IMR-90 (cell line): ENCODE results near the gene HAAO. TPM values are rescaled to one million over a fixed set of nuclear protein-coding genes. Genes with fewer than 3 reads are reported as not detected.

Experiments
- ATAC-seq: fragments of 200-7000 bp; cut with Tn5 transposase; 2 replicates; pipeline ENCODE4 v1.9.1; 2020; ENCODE audit warnings: low read depth, mild to moderate bottlenecking, moderate library complexity
- BruUV-seq: library from RNA; stranded (reverse); fragments of 400-500 nt; replicated peaks from 2 replicates; lab custom pipeline; 2021; lab: Mats Ljungman, UMichigan
- CTCF ChIA-PET: fragments of 300-600 bp; formaldehyde crosslinking; extraction: SDS; loops from one replicate; lab custom pipeline; 2021; ENCODE audit warnings: antibody characterized with exemption; lab: Yijun Ruan, JAX
- POLR2A ChIA-PET: fragments of 300-600 bp; sonication (Branson Sonifier 250); formaldehyde crosslinking; loops from one replicate; lab custom pipeline; 2022; ENCODE audit warnings: antibody characterized with exemption; ENCODE audit not compliant: unreplicated experiment; lab: Charles Lee
- DNase-seq: peaks from one replicate; pipeline ENCODE4 v3.0.0; 2013
- H2AFZ ChIP-seq: replicated peaks from 2 replicates; pipeline ENCODE3; 2013; ENCODE audit warnings: low read length, mild to moderate bottlenecking; ENCODE audit not compliant: poor library complexity
- H2AK5ac ChIP-seq: 2 replicates; pipeline ENCODE4 v1.6.1; 2013; ENCODE audit warnings: low read depth, low read length, inconsistent platforms
- H2AK9ac ChIP-seq: replicated peaks from 2 replicates; pipeline ENCODE3; 2013; ENCODE audit warnings: mild to moderate bottlenecking, low read depth, low read length, moderate library complexity; ENCODE audit not compliant: poor library complexity
- H2BK120ac ChIP-seq: 2 replicates; pipeline ENCODE4 v1.6.1; 2013; ENCODE audit warnings: low read depth, low read length, inconsistent platforms
- H2BK15ac ChIP-seq: 3 replicates; pipeline ENCODE4 v1.6.1; 2013; ENCODE audit warnings: low read depth, low read length, inconsistent platforms
- H2BK20ac ChIP-seq: 2 replicates; pipeline ENCODE4 v1.6.1; 2013; ENCODE audit warnings: low read depth, mild to moderate bottlenecking, inconsistent platforms, low read length, moderate library complexity
- H2BK5ac ChIP-seq: 2 replicates; pipeline ENCODE4 v1.6.1; 2013; ENCODE audit warnings: mild to moderate bottlenecking, low read depth, low read length, inconsistent platforms; ENCODE audit not compliant: poor library complexity, severe bottlenecking
- H3K14ac ChIP-seq: replicated peaks from 2 replicates; pipeline ENCODE4 v1.6.1; 2013; ENCODE audit warnings: low read depth, low read length, inconsistent platforms
- H3K18ac ChIP-seq: 2 replicates; pipeline ENCODE4 v1.6.1; 2013; ENCODE audit warnings: low read depth, low read length, control low read depth
- H3K23ac ChIP-seq: 2 replicates; pipeline ENCODE4 v1.6.1; 2013; ENCODE audit warnings: low read depth, low read length, inconsistent platforms
- H3K27ac ChIP-seq: 2 replicates; pipeline ENCODE4 v1.5.1; 2013; ENCODE audit warnings: mild to moderate bottlenecking, control low read depth, low read length; ENCODE audit not compliant: insufficient read depth
- H3K27me3 ChIP-seq: 2 replicates; pipeline ENCODE4 v1.6.1; 2013; ENCODE audit warnings: low read length; ENCODE audit not compliant: control insufficient read depth, insufficient read depth
- H3K36me3 ChIP-seq: 2 replicates; pipeline ENCODE4 v1.6.1; 2013; ENCODE audit warnings: low read length, mixed read lengths; ENCODE audit not compliant: control insufficient read depth, insufficient read depth
- H3K4ac ChIP-seq: 2 replicates; pipeline ENCODE4 v1.6.1; 2013; ENCODE audit warnings: low read depth, low read length, inconsistent platforms
- H3K4me1 ChIP-seq: 2 replicates; pipeline ENCODE4 v1.6.1; 2013; ENCODE audit warnings: low read length, mixed read lengths; ENCODE audit not compliant: control insufficient read depth, insufficient read depth
- H3K4me2 ChIP-seq: 2 replicates; pipeline ENCODE4 v1.6.1; 2013; ENCODE audit warnings: low read depth, mild to moderate bottlenecking, control low read depth, low read length, moderate library complexity
- H3K4me3 ChIP-seq: 2 replicates; pipeline ENCODE4 v1.5.1; 2013; ENCODE audit warnings: low read depth, mild to moderate bottlenecking, control low read depth, low read length, moderate library complexity; ENCODE audit not compliant: insufficient read depth
- H3K56ac ChIP-seq: 2 replicates; pipeline ENCODE4 v1.6.1; 2013; ENCODE audit warnings: low read length, inconsistent platforms; ENCODE audit not compliant: insufficient read depth; ENCODE audit errors: extremely low read depth
- H3K79me1 ChIP-seq, 2 experiments: 2 replicates each; pipeline ENCODE4 v1.6.1; 2013; ENCODE audit warnings: low read length in 2 of 2, inconsistent platforms in 1 of 2, low read depth in 1 of 2
- H3K9ac ChIP-seq: 2 replicates; pipeline ENCODE4 v1.6.1; 2013; ENCODE audit warnings: low read depth, low read length, control low read depth
- H3K9me1 ChIP-seq: 2 replicates; pipeline ENCODE4 v1.6.1; 2013; ENCODE audit warnings: low read length, inconsistent platforms; ENCODE audit not compliant: insufficient read depth
- H3K9me3 ChIP-seq: 2 replicates; pipeline ENCODE4 v1.6.1; 2013; ENCODE audit warnings: low read length; ENCODE audit not compliant: control insufficient read depth, insufficient read depth
- H4K20me1 ChIP-seq: 2 replicates; pipeline ENCODE4 v1.6.1; 2013; ENCODE audit warnings: low read length, inconsistent platforms; ENCODE audit not compliant: insufficient read depth
- H4K5ac ChIP-seq: 2 replicates; pipeline ENCODE4 v1.6.1; 2013; ENCODE audit warnings: mild to moderate bottlenecking, low read depth, low read length, control low read depth
- H4K8ac ChIP-seq, 2 experiments: 2 replicates each; pipeline ENCODE4 v1.6.1; 2013; ENCODE audit warnings: low read depth in 2 of 2, low read length in 2 of 2, control low read depth in 1 of 2, inconsistent platforms in 1 of 2
- H4K91ac ChIP-seq: 2 replicates; pipeline ENCODE4 v1.6.1; 2013; ENCODE audit warnings: low read depth, low read length, inconsistent platforms; ENCODE audit not compliant: insufficient read depth
- CTCF ChIP-seq: conservative IDR thresholded peaks from 2 replicates; pipeline ENCODE4 v1.5.1; 2012; ENCODE audit warnings: mild to moderate bottlenecking, low read depth, low read length, improper control_type of control experiment
- RAD21 ChIP-seq: IDR thresholded peaks from 2 replicates; pipeline ENCODE4 v1.6.1; 2012; ENCODE audit warnings: low read length, improper control_type of control experiment
- SMC3 ChIP-seq: fragments of 150-350 bp; IDR thresholded peaks from 2 replicates; pipeline ENCODE4 v1.6.1; 2016; ENCODE audit warnings: low read depth, mild to moderate bottlenecking, antibody characterized with exemption, low read length, moderate library complexity
- USF2 ChIP-seq: fragments of 150-350 bp; IDR thresholded peaks from 2 replicates; pipeline ENCODE4 v1.6.1; 2017; ENCODE audit warnings: mild to moderate bottlenecking, antibody characterized with exemption, low read length, low read depth
- WGBS, 2 experiments: methylation state at CpG; one replicate each; pipeline versions ENCODE4 v1.1.5 to v1.1.7; 2013; ENCODE audit warnings: missing lambda C conversion rate in 2 of 2; ENCODE audit not compliant: insufficient read length in 1 of 2; ENCODE audit errors: extremely low coverage in 2 of 2; 5-methylcytosine and 5-hydroxymethylcytosine counted together
- dilution Hi-C: fragments of 300-500 bp; cut with HindIII; formaldehyde crosslinking; loops from one replicate; pipeline ENCODE4 v1.14.3; 2018; ENCODE audit warnings: low sequenced_read_pairs; ENCODE audit not compliant: unreplicated experiment
- in situ Hi-C: fragments of 300-500 bp; cut with MboI; formaldehyde crosslinking; loops from 3 replicates; pipeline ENCODE4 v1.14.3; 2019; ENCODE audit warnings: low sequenced_read_pairs, inconsistent platforms, mixed read lengths
- intact Hi-C: fragments of 100-400 bp; cut with micrococcal nuclease; formaldehyde crosslinking; loops from 2 replicates; pipeline ENCODE4 v1.10.0; 2022
- polyA plus RNA-seq, 3 experiments: library from polyadenylated mRNA; depleted of rRNA; stranded (reverse); fragments of >200 nt; gene quantifications; 2 replicates each; pipeline ENCODE4 v1.2.3, GENCODE V29; 2012; ENCODE audit warnings: low replicate concordance in 1 of 3
- total RNA-seq: library from RNA; depleted of rRNA; stranded (reverse); fragments of >200 nt; gene quantifications from 2 replicates; pipeline ENCODE4 v1.2.3, GENCODE V29; 2012

The HAAO gene
- total and polyA plus RNA-seq, 2 of the 4 experiments (the other 2 are of a cell fraction): 0.05 to 0.18 TPM

- no peaks in the 10 kb centered on the region for H3K9me3 ChIP-seq
- no TSS peak for BruUV-seq
- H3K14ac ChIP-seq: no peak overlapping the region
- no peak overlapping the region for H3K27ac ChIP-seq
- H3K56ac ChIP-seq: no peak overlapping the region
- ChIA-PET CTCF (no interaction called here), POLR2A (no interaction called here)
- no peak overlapping the region for H2AK5ac ChIP-seq
- in situ Hi-C loops (no loop called here), intact Hi-C loops (no loop called here), dilution Hi-C loops (no loop called here)
- no peak overlapping the region for H3K4me2 ChIP-seq
- no peaks in the 10 kb centered on the region for H3K27me3 ChIP-seq
- TF ChIP-seq CTCF (peak; percentile 37), USF2 (no peak), SMC3 (peak; percentile 14; the same call in 1 of the 2 replicates), RAD21 (peak; percentile 32; the same call in 1 of the 2 replicates)
- no peaks in the 10 kb centered on the region for H3K9me1 ChIP-seq
- peak overlapping the region; percentile 11 for H2AFZ ChIP-seq
- H4K20me1 ChIP-seq: no peaks in the 10 kb centered on the region
- no peak overlapping the region for H3K4ac ChIP-seq
- H2BK5ac ChIP-seq: no peak overlapping the region
- no peak overlapping the region for H3K4me3 ChIP-seq
- ATAC-seq (peak; percentile 80; the same call in 1 of the 2 replicates), DNase-seq (peak; percentile 37)
- no peaks in the 10 kb centered on the region for H3K36me3 ChIP-seq
- no peak overlapping the region for H2BK120ac ChIP-seq
- H4K91ac ChIP-seq: no peak overlapping the region
- H3K9ac ChIP-seq: no peak overlapping the region
- H3K79me1 ChIP-seq: no peaks in the 10 kb centered on the region
- no peak overlapping the region for H2AK9ac ChIP-seq
- H3K4me1 ChIP-seq: no peaks in the 10 kb centered on the region
- 85% methylated on average over 10 of the region's 19 CpGs; no CpG with 5 or more reads in 1 of the 2 experiments for WGBS, 2 experiments
- no peak overlapping the region for H2BK15ac ChIP-seq
- H3K18ac ChIP-seq: no peak overlapping the region
- H4K8ac ChIP-seq: no peak overlapping the region
- H3K23ac ChIP-seq: no peak overlapping the region
- H2BK20ac ChIP-seq: no peak overlapping the region
- H4K5ac ChIP-seq: no peak overlapping the region
Measured at GRCh38 chr2:42770288-42771131, 21.9 kb downstream of the HAAO start.
